ENCODE results near the gene SLC12A6. TPM values are rescaled to one million over a fixed set of nuclear protein-coding genes. Genes with fewer than 3 reads are reported as not detected.

The SLC12A6 gene
- total RNA-seq, 1 experiment from 2014 or later: 19.5 TPM

- BruUV-seq (replicated peaks): no TSS peak
- TF ChIP-seq REST (IDR thresholded peaks at IDR 0.05; ENCODE audit: insufficient read depth in 1 of 2, low read depth in 2 of 2, low read length in 1 of 2) (no peak), TCF7L2 (IDR thresholded peaks at IDR 0.05; ENCODE audit: low read depth, low read length) (no peak), SIN3A (IDR thresholded peaks at IDR 0.05; ENCODE audit: borderline replicate concordance, insufficient read depth, low read depth, low read length) (no peak)
- Histone ChIP-seq H3K27me3 (ENCODE audit: control insufficient read depth, insufficient read depth, low read length) (no peaks in the 10 kb centered on the region), H3K27ac (ENCODE audit: low read length) (no peak overlapping the region), H3K9me3 (ENCODE audit: control insufficient read depth, insufficient read depth, low read depth, low read length) (no peaks in the 10 kb centered on the region), H3K4me1 (ENCODE audit: control insufficient read depth, insufficient read depth, low read length) (no peaks in the 10 kb centered on the region), H3K36me3 (ENCODE audit: control insufficient read depth, insufficient read depth, low read length) (no peaks in the 10 kb centered on the region), H3K4me3 (ENCODE audit: low read depth in 2 of 2, low read length in 2 of 2) (no peak overlapping the region)
- ChIA-PET POLR2A (interaction anchor here (0.5 kb wide), 1 partner anchor 1755 kb away, joined by 5 read pairs; no protein-coding TSS in a partner anchor), CTCF (no interaction called here)
- ATAC-seq: no peak
- intact Hi-C loops (cut with micrococcal nuclease; ENCODE audit: unreplicated experiment): no loop called here
- in situ Hi-C loops (cut with HindIII; ENCODE audit: low pct_unique_long_range_greater_than_20kb, low sequenced_read_pairs): no loop called here
- DNase-seq (ENCODE audit: low read depth, low spot score): no peak
These were observed 79.4 kb downstream of the SLC12A6 start for GRCh38 chr15:34258151-34258550.

- BruUV-seq (replicated peaks): no TSS peak
- H3K4me3 ChIP-seq (ENCODE audit: low read depth in 2 of 2, low read length in 2 of 2): no peak overlapping the region
- H3K27ac ChIP-seq (ENCODE audit: low read length): no peak overlapping the region
- TF ChIP-seq CTCF (IDR thresholded peaks at IDR 0.05): no peak
- TF ChIP-seq POLR2AphosphoS5 (IDR thresholded peaks at IDR 0.05; ENCODE audit: low read depth, low read length): no peak
- TF ChIP-seq TCF7L2 (IDR thresholded peaks at IDR 0.05; ENCODE audit: low read depth, low read length): no peak
- no peak for TF ChIP-seq REST (IDR thresholded peaks at IDR 0.05; ENCODE audit: insufficient read depth in 1 of 2, low read depth in 2 of 2, low read length in 1 of 2)
- no peak for TF ChIP-seq SIN3A (IDR thresholded peaks at IDR 0.05; ENCODE audit: borderline replicate concordance, insufficient read depth, low read depth, low read length)
- ChIA-PET POLR2A (no interaction called here), CTCF (no interaction called here)
- no peaks in the 10 kb centered on the region for H3K4me1 ChIP-seq (ENCODE audit: control insufficient read depth, insufficient read depth, low read length)
- H3K9me3 ChIP-seq (ENCODE audit: control insufficient read depth, insufficient read depth, low read depth, low read length): no peaks in the 10 kb centered on the region
- in situ Hi-C loops (cut with HindIII; ENCODE audit: low pct_unique_long_range_greater_than_20kb, low sequenced_read_pairs) (no loop called here), intact Hi-C loops (cut with micrococcal nuclease; ENCODE audit: unreplicated experiment) (no loop called here)
- no peak for DNase-seq (ENCODE audit: low read depth, low spot score)
- ATAC-seq: no peak
- H3K36me3 ChIP-seq (ENCODE audit: control insufficient read depth, insufficient read depth, low read length): no peaks in the 10 kb centered on the region
- no peaks in the 10 kb centered on the region for H3K27me3 ChIP-seq (ENCODE audit: control insufficient read depth, insufficient read depth, low read length)
These were observed 85.0 kb downstream of the SLC12A6 start for GRCh38 chr15:34252545-34252944.

All from Panc1 (cell line).